SJCRH30 (cell line): ENCODE results near the gene TAF1L. TPM values are rescaled to one million over a fixed set of nuclear protein-coding genes. Genes with fewer than 3 reads are reported as not detected.
"Not testable (repeated sequence)": the region's sequence is repeated elsewhere in the genome, so short reads cannot be mapped to it uniquely, and the experiment has no call there.

Experiments
- DNase-seq, 2 experiments: peaks; one replicate each; pipeline ENCODE4 v3.0.0-alpha.2; 2015 to 2020
- H3K27ac ChIP-seq: fragments of 250-450 bp; sonication (Bioruptor Pico); 2 replicates; pipeline ENCODE4 v1.5.1; 2020; ENCODE audit warnings: mild to moderate bottlenecking, moderate library complexity
- H3K27me3 ChIP-seq: fragments of 250-450 bp; sonication (Bioruptor Pico); 2 replicates; pipeline ENCODE4 v1.5.1; 2020; ENCODE audit warnings: mild to moderate bottlenecking, moderate library complexity
- H3K36me3 ChIP-seq: fragments of 250-450 bp; sonication (Bioruptor Pico); 2 replicates; pipeline ENCODE4 v1.5.1; 2020; ENCODE audit warnings: mild to moderate bottlenecking, moderate library complexity
- H3K4me1 ChIP-seq: fragments of 250-450 bp; sonication (Bioruptor Pico); 2 replicates; pipeline ENCODE4 v1.5.1; 2020; ENCODE audit warnings: mild to moderate bottlenecking, moderate library complexity
- H3K4me3 ChIP-seq: fragments of 250-450 bp; sonication (Bioruptor Pico); 2 replicates; pipeline ENCODE4 v1.5.1; 2020; ENCODE audit warnings: mild to moderate bottlenecking, moderate library complexity
- H3K9me3 ChIP-seq: fragments of 250-450 bp; sonication (Bioruptor Pico); replicated peaks from 2 replicates; pipeline ENCODE4 v1.5.1; 2020; ENCODE audit warnings: mild to moderate bottlenecking, moderate library complexity
- total RNA-seq: library from RNA; depleted of rRNA; stranded (reverse); fragments of >200 nt; shearing (Covaris generic); gene quantifications from 2 replicates; pipeline ENCODE4 v1.2.3, GENCODE V29; 2014; rRNA removed

The TAF1L gene
- total RNA-seq, result 0.02 TPM in 1 of 2 replicates, not detected in the other

- DNase-seq, result no peak
- Histone ChIP-seq H3K4me1 (no peaks in the 10 kb centered on the region), H3K9me3 (no peaks in the 10 kb centered on the region), H3K4me3 (no peak within 1 kb of the TSS), H3K36me3 (no peaks in the 10 kb centered on the region), H3K27me3 (no peaks in the 10 kb centered on the region), H3K27ac (no peak within 1 kb of the TSS)
These were observed at the start of gene TAF1L for GRCh38 chr9:32635362-32635761. Gene TAF1L, minus strand, starts transcription at chr9:32635669. Its CDS starts 90 bp downstream, at chr9:32635579.

DNA sequence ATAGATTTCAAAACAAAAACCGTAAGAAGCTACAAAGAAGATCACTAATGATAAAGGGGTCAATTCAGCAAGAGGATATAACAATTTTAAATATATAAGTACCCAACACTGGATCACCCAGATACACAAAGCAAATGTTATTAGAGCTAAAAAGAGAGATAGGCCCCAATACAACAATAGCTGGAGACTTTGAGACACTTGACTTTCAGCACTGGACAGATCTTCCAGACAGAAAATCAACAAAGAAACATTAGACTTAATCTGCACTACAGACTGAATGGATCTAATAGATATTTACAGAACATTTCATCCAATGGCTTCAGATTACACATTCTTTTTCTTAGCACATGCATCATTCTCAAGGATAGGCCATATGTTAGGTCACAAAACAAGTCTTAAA, 46.3 kb upstream of the TAF1L start:
- Histone ChIP-seq H3K4me3 (no peak overlapping the region), H3K27ac (no peak overlapping the region), H3K36me3 (no peaks in the 10 kb centered on the region), H3K9me3 (0 out of 2 replicates have a peak, but pooled peaks cover 2% of the 10 kb centered on the region), H3K4me1 (no peaks in the 10 kb centered on the region), H3K27me3 (no peaks in the 10 kb centered on the region)
- DNase-seq, result no peak

GRCh38 chr9:32677931-32678330, 42.5 kb upstream of the TAF1L start:
- H3K27ac ChIP-seq, result no peak overlapping the region

GRCh38 chr9:32672469-32672868, 37.0 kb upstream of the TAF1L start:
- Histone ChIP-seq H3K27me3 (no peaks in the 10 kb centered on the region), H3K4me1 (no peaks in the 10 kb centered on the region), H3K27ac (no peak overlapping the region), H3K4me3 (no peak overlapping the region), H3K9me3 (no peaks in the 10 kb centered on the region), H3K36me3 (no peaks in the 10 kb centered on the region)
- DNase-seq, result no peak

More at GRCh38 chr9:32677931-32678330, 42.5 kb upstream of the TAF1L start:
- H3K36me3 ChIP-seq, result no peaks in the 10 kb centered on the region
- no peaks in the 10 kb centered on the region for H3K9me3 ChIP-seq
- H3K27me3 ChIP-seq, result no peaks in the 10 kb centered on the region
- no peak for DNase-seq
- no peaks in the 10 kb centered on the region for H3K4me1 ChIP-seq
- no peak overlapping the region for H3K4me3 ChIP-seq

DNA sequence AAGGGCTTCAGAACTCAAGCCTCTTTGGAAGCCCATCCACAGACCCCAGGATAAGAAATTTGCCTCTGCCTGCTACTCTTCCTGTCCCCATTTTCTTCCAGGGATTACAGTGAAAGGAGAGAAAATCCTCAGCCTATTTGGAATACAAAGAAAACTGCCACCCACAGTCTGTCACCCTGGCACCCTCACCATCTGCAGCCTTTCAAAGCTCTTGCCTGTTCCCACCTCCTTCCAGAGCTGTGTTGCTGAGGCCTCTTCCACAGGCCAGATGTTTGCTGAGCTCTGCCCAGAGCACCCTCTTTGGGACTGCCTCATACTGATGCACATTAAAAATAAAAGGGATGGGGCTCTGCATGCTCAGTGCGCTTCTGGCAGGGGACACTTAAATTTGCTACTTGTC, 35.9 kb upstream of the TAF1L start:
- H3K4me3 ChIP-seq, result no peak overlapping the region
- H3K27ac ChIP-seq, result no peak overlapping the region
- H3K9me3 ChIP-seq, result no peaks in the 10 kb centered on the region
- H3K4me1 ChIP-seq, result no peaks in the 10 kb centered on the region
- DNase-seq, result no peak
- H3K27me3 ChIP-seq, result no peaks in the 10 kb centered on the region
- no peaks in the 10 kb centered on the region for H3K36me3 ChIP-seq

GRCh38 chr9:32665101-32665500, 29.6 kb upstream of the TAF1L start:
- DNase-seq, result no peak
- no peaks in the 10 kb centered on the region for H3K4me1 ChIP-seq
- H3K27me3 ChIP-seq, result no peaks in the 10 kb centered on the region
- no peaks in the 10 kb centered on the region for H3K9me3 ChIP-seq
- no peak overlapping the region for H3K27ac ChIP-seq
- no peaks in the 10 kb centered on the region for H3K36me3 ChIP-seq
- no peak overlapping the region for H3K4me3 ChIP-seq

DNA sequence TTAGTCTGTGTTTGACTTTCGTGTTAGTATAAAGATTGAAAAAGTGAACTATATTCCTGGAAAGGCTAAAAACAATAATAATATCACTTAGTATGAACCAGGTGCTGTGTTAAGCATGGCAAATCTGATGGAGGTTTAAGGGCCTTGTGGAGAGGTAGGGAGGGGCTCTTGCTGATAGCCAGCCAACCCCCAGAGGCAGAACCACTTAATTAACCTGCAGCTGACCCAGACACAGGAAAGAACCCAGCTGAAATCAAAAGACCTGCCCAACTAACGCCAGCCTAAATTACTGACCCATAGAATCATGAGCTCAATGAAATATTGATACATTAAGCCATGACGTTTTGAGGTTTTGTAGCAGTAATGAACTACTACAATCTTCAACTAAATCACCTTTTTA, 28.3 kb upstream of the TAF1L start:
- no peaks in the 10 kb centered on the region for H3K36me3 ChIP-seq
- DNase-seq, result no peak
- no peak overlapping the region for H3K4me3 ChIP-seq
- H3K9me3 ChIP-seq, result no peaks in the 10 kb centered on the region
- H3K27ac ChIP-seq, result no peak overlapping the region
- no peaks in the 10 kb centered on the region for H3K27me3 ChIP-seq
- H3K4me1 ChIP-seq, result no peaks in the 10 kb centered on the region

DNA sequence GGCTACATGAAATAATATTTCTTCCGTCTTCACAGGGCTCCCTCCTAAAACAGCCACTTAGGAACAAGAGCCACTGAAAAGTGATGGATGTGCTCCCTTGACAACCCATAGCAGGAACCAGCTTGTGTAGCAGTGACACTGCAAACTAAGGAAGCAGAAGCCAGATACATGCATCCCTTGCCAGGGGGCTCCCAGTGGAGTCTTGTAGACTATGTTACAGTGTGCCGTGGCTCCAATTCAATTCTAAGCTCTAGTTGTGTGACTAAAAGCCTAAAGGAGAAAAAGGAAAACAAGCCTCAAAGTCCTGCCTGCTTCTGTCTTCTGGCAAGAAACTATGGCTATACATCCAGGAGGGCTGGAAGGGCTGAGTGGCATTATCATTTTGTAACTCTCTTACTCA, 12.2 kb upstream of the TAF1L start:
- no peak overlapping the region for H3K27ac ChIP-seq
- H3K9me3 ChIP-seq, result no peaks in the 10 kb centered on the region
- H3K4me3 ChIP-seq, result no peak overlapping the region
- DNase-seq, result no peak
- no peaks in the 10 kb centered on the region for H3K4me1 ChIP-seq
- no peaks in the 10 kb centered on the region for H3K36me3 ChIP-seq
- no peaks in the 10 kb centered on the region for H3K27me3 ChIP-seq

- no peaks in the 10 kb centered on the region for H3K36me3 ChIP-seq
- H3K4me1 ChIP-seq, result no peaks in the 10 kb centered on the region
- no peak overlapping the region for H3K27ac ChIP-seq
- DNase-seq, result peak; percentile 9 to 12
- no peak overlapping the region for H3K4me3 ChIP-seq
- no peaks in the 10 kb centered on the region for H3K27me3 ChIP-seq
- H3K9me3 ChIP-seq, result no peaks in the 10 kb centered on the region
These were observed 9.2 kb upstream of the TAF1L start for GRCh38 chr9:32644698-32645097.

GRCh38 chr9:32633151-32633550, 2.3 kb downstream of the TAF1L start:
- not testable (repeated sequence) for H3K27ac ChIP-seq

GRCh38 chr9:32631991-32632390, 3.5 kb downstream of the TAF1L start:
- H3K9me3 ChIP-seq, result no peaks in the 10 kb centered on the region
- no peaks in the 10 kb centered on the region for H3K4me1 ChIP-seq
- no peak overlapping the region for H3K4me3 ChIP-seq
- no peak overlapping the region for H3K27ac ChIP-seq
- H3K36me3 ChIP-seq, result no peaks in the 10 kb centered on the region
- no peaks in the 10 kb centered on the region for H3K27me3 ChIP-seq
- no peak for DNase-seq

More at GRCh38 chr9:32633151-32633550, 2.3 kb downstream of the TAF1L start:
- DNase-seq, H3K4me3 ChIP-seq, H3K36me3 ChIP-seq, H3K4me1 ChIP-seq, H3K9me3 ChIP-seq, H3K27me3 ChIP-seq: not testable (repeated sequence)

GRCh38 chr9:32627394-32627954, 8.0 kb downstream of the TAF1L start:
- no peak for DNase-seq
- Histone ChIP-seq H3K27me3 (no peaks in the 10 kb centered on the region), H3K4me3 (no peak overlapping the region)

DNA sequence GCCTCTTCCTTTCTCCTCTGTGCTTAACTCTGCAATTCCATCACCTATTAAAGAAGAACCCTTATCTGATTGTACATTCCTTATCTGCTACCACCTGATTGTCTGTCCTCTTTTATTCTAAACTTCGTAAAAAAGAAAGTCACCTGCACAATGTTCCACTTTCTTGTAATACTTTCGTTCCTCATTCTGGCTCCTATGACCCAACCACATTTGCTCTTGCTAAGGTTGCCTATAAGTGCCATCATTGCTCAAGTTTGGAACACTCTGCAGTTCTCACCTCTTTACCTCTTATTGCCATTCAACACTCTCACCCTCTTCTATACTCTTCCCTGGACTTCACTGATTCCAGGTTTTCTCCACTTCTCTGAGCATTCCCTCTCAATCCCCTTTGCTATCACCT, 10.1 kb downstream of the TAF1L start:
- Histone ChIP-seq H3K4me1 (no peaks in the 10 kb centered on the region), H3K27me3 (no peaks in the 10 kb centered on the region), H3K9me3 (no peaks in the 10 kb centered on the region), H3K36me3 (no peaks in the 10 kb centered on the region), H3K27ac (no peak overlapping the region), H3K4me3 (no peak overlapping the region)
- no peak for DNase-seq

More at GRCh38 chr9:32627394-32627954, 8.0 kb downstream of the TAF1L start:
- no peaks in the 10 kb centered on the region for H3K9me3 ChIP-seq
- H3K4me1 ChIP-seq, result no peaks in the 10 kb centered on the region
- H3K36me3 ChIP-seq, result no peaks in the 10 kb centered on the region
- no peak overlapping the region for H3K27ac ChIP-seq

DNA sequence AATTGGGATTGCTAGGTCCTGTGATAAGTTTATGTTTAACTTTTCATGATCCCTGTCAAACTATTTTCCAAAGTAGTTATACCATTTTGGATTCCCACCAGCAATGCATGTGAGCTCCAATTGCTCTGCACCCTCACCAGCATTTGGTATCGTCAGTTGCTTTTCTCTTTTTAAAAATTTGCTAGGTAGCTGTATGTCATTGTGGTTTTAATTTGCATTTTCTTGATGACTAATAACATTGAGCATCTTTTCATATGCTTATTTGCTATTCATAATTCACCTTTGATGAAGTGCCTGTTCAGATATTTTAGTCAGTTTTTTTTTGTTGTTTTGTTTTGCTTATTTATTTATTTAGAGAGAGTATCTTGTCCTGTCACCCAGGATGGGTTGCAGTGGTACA, 12.5 kb downstream of the TAF1L start:
- Histone ChIP-seq H3K36me3 (no peaks in the 10 kb centered on the region), H3K4me3 (no peak overlapping the region), H3K4me1 (no peaks in the 10 kb centered on the region), H3K9me3 (no peaks in the 10 kb centered on the region), H3K27ac (no peak overlapping the region), H3K27me3 (no peaks in the 10 kb centered on the region)
- DNase-seq, result no peak

GRCh38 chr9:32618261-32618660, 17.2 kb downstream of the TAF1L start:
- H3K4me1 ChIP-seq, result no peaks in the 10 kb centered on the region
- H3K9me3 ChIP-seq, result no peaks in the 10 kb centered on the region
- no peaks in the 10 kb centered on the region for H3K36me3 ChIP-seq
- no peak overlapping the region for H3K27ac ChIP-seq
- no peak for DNase-seq
- no peaks in the 10 kb centered on the region for H3K27me3 ChIP-seq
- H3K4me3 ChIP-seq, result no peak overlapping the region

DNA sequence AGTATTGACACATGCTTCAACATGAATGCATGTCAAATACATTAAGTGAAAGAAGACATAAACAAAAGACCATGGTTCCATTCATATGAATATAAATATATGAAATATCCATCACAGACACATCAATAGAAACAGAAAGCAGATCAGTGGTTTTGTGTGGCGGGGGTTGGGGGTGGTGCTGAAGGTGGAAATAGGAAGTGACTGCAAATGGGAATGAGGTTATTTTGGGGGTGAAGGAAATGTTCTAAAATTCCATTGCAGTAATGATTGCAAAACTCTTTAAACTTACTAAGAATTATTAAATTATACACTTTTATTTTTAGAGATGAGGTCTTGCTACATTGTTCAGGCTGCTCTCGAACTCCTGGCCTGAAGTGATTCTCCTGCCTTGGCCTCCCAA, 28.7 kb downstream of the TAF1L start:
- Histone ChIP-seq H3K27ac (no peak overlapping the region), H3K36me3 (no peaks in the 10 kb centered on the region), H3K27me3 (no peaks in the 10 kb centered on the region), H3K4me3 (no peak overlapping the region), H3K9me3 (no peaks in the 10 kb centered on the region; the same call in 1 of the 2 replicates), H3K4me1 (no peaks in the 10 kb centered on the region)
- no peak for DNase-seq
